Measurements from ENCODE around the gene MDP1.

The MDP1 gene

GRCh38 chr14:24181371-24182077 is 34.3 kb downstream of the MDP1 start:
- DNase-seq (ENCODE audit: low spot score) = no peak

DNA sequence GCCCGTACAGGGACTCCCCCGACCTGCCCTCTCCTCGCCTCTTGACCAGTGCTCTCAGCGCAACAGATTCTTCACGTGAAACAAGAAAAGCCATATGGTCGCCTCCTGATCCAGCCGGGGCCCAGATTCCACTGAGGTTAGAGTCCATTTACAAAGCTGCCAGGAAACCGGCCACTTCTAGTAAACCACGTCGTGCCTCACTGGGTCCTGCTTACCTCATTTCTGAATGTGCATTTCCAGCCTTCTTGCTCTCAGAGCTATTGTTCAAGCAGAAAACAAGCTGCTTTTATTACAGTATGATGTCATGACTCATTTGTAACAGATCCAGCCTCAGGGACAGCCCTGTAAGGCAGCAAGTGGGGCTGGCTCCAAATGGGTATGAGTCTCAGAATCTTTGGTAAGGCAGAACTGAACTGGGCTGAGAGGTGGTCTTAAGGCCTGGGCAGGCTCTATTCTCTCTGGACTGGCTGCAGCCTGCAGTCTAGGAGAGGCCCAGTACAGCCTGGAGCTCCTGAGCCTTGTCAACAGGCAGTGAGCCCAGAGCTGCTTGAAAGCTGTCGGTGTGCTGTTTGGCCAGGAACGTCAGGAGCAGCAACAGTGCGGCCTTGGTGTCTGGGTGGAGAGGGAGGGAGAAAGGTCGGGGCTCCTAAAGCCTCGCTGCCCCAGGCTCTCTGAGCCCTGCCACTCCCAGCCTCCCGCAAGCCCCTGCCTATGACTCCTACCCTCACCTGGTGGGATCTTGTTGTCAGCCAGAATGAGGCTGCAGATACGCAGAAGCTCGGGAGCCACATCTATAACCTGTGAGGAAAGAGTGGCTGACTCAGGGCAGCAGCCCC is 35.7 kb downstream of the MDP1 start:
- no peak for DNase-seq (ENCODE audit: low spot score)

DNA sequence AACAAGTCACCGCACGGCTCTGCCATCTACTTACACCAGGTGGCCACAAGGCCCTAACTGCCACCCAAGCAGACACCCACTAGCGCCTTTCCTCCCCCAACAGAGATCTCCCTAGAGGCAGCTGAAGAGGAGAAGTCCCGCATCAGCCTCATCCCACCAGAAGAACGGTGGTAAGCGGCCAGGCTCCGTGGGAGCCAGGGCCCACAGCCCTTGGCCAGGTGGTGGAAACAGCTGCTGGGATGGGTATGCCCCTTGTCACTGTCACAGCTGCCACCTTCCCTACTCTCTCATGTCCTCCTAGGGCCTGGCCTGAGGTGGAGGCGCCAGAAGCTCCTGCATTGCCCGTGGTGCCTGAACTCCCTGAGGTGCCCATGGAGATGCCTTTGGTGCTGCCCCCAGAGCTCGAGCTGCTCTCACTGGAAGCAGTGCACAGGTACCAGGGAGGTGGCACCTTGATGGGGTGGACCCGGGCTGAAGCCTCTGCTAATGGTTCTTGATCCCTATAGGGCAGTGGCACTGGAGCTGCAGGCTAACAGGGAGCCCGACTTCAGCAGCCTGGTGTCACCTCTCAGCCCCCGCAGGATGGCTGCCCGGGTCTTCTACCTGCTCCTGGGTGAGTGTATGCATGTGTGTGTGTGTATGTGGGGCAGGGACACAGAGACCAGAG is 36.4 kb downstream of the MDP1 start:
- DNase-seq (ENCODE audit: low spot score) = no peak

GRCh38 chr14:24178399-24179178 is 37.3 kb downstream of the MDP1 start:
- no peak for DNase-seq (ENCODE audit: low spot score)

DNA sequence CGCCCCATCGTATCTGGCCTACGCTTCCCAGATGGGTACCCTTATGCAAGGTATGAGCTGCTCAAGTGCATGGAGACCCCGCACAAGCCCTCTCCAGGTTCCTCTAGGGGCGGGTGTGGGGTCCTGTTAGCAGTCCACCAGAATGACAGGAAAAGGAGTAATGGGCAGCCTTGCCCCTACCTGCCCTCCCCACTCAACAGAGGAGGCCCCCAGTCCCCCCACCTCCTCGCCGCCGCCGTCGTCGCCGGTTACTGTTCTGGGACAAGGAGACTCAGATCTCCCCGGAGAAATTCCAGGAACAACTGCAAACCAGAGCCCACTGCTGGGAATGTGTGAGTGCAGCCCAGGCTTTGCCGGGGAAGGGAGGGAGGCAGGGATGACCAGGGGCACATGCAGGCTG is 38.0 kb downstream of the MDP1 start:
- DNase-seq (ENCODE audit: low spot score) = no peak

DNA sequence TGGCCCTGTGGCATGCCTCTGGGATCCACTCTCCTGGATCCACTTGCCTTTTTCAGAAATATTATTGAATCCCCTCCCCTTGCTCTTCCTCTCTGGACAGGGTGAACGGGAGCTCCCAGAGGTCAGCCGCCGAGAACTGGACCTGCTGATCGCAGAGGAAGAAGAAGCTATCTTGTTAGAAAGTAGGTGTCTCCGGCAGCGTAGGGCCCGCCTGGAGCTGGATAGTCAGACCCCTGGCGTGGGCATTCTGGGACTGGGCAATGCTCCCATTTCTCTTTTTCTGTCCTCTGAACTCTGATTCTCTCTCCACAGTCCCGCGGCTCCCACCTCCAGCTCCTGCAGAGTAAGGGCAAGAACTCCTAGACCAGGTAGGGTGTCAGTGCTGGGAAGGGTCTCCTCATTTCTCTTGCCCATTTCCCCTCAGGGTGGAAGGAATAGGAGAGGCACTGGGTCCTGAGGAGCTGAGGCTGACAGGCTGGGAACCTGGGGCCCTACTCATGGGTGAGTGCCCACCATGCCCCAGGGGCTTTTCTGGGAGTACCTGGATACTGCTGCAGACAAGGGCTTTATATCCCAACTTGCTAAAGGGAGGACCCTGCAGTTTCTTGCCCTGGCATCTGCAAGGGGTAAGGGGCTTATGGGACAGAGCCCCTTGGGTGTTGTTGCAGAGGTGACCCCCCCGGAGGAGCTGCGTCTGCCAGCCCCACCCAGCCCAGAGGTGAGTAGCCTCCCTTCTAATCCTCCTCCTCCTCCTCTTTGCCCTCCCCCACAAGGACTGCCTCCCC is 38.6 kb downstream of the MDP1 start:
- no peak for DNase-seq (ENCODE audit: low spot score)

- DNase-seq (ENCODE audit: low spot score) = no peak
Observed at GRCh38 chr14:24176599-24176998, 39.3 kb downstream of the MDP1 start.

GRCh38 chr14:24172871-24173281 is 43.0 kb downstream of the MDP1 start:
- no peak for DNase-seq (ENCODE audit: low spot score)

DNA sequence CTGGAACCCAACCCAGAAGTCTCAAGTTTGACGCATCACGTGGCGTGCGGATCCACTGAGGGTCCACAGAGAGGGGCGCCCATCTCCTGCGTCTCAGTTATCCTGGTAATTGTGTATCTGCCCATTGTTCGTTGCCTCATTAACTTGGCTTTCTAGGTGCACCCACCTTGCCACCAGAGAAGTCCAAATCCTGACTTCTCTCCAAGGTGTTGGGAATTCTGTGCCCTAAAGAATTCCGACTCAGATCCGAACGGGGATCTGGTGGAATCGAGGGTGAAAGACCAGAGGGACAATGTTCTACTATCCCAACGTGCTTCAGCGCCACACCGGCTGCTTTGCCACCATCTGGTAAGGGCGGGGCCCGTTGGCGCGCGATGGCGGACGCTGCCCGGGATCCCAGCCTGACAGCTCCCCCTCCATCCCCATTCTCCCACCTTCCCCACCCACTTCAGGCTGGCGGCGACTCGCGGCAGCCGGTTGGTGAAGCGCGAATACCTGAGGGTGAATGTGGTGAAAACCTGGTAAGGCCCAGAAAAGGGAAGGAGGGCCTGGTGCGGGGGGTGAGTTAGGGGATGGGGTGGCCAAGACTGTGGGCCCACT is 43.5 kb downstream of the MDP1 start:
- no peak for DNase-seq (ENCODE audit: low spot score)

- peak; percentile 36 for DNase-seq (ENCODE audit: low spot score)
Observed at GRCh38 chr14:24171422-24172260, 44.2 kb downstream of the MDP1 start, which contains the start of gene REC8. TSS of gene REC8 (plus strand) at chr14:24172080. CDS start at chr14:24172553, 473 bp downstream.

GRCh38 chr14:24167469-24168114 is 48.3 kb downstream of the MDP1 start:
- peak; percentile 30 for DNase-seq (ENCODE audit: low spot score)

GRCh38 chr14:24165785-24166184 is 50.1 kb downstream of the MDP1 start:
- no peak for DNase-seq (ENCODE audit: low spot score)

DNA sequence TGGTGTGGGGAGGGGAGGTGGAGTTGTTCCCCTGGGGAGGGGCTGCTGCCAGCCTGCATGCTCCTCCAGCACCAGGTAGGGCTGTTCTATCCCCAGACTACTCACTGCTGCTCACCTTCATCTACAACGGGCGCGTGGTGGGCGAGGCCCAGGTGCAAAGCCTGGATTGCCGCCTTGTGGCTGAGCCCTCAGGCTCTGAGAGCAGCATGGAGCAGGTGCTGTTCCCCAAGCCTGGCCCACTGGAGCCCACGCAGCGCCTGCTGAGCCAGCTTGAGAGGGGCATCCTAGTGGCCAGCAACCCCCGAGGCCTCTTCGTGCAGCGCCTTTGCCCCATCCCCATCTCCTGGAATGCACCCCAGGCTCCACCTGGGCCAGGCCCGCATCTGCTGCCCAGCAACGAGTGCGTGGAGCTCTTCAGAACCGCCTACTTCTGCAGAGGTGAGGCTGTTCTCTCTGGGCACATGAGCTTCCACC is 51.3 kb downstream of the MDP1 start:
- DNase-seq (ENCODE audit: low spot score) = no peak
